Activated CD4-positive, alpha-beta T cell treated with anti-CD3 and anti-CD28 coated beads, Interleukin-2, amount 50 U/mL, for 24 hours (primary cell): ENCODE results near the gene NDN.

Source experiments
- DNase-seq, 2 donors: peaks; one replicate each; pipeline ENCODE4 v3.0.0-alpha.2; 2020; ENCODE audit warnings: low read depth in 1 of 2, low spot score in 1 of 2

NDN gene

DNA sequence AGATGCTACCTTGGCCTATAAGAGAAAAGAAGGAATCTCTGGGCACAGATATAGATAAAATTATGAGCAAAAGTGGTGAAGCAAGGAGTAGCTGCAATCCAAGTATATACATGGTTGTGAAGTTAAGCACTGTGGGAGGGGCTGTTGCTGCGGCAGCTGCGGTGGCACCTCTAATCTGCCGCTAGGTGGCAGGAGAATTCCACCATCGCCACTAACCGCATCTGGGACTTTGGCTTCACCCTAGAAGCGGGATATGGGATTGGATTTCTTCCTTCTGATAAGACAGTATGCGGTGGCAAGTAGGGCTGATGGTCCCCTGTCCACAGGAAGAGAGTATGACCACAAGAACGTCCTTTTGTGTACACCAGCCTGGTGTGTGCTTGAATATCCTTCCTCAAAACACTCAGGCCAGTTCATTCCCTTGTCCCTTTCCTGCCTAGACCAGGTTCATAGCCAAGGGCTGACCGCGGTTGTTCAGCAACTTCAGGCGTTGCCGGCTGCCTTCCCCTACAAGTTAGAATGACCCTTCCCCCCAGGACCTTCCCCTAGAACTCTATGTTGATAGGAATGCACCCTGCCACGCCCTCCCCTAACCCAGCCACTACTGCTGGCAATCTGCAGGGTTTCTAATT, 44.6 kb downstream of the NDN start:
- peak in 1 of 2 donors; percentile 15 for DNase-seq
